CD4-positive, alpha-beta T cell treated with Interleukin-17A for 1 hour (primary cell): ENCODE results near the gene MINPP1.

Source experiments
- DNase-seq: peaks from one replicate; pipeline ENCODE4 v3.0.0-alpha.2; 2020

The MINPP1 gene

GRCh38 chr10:87524296-87524695 is 19.6 kb downstream of the MINPP1 start:
- DNase-seq, result no peak

DNA sequence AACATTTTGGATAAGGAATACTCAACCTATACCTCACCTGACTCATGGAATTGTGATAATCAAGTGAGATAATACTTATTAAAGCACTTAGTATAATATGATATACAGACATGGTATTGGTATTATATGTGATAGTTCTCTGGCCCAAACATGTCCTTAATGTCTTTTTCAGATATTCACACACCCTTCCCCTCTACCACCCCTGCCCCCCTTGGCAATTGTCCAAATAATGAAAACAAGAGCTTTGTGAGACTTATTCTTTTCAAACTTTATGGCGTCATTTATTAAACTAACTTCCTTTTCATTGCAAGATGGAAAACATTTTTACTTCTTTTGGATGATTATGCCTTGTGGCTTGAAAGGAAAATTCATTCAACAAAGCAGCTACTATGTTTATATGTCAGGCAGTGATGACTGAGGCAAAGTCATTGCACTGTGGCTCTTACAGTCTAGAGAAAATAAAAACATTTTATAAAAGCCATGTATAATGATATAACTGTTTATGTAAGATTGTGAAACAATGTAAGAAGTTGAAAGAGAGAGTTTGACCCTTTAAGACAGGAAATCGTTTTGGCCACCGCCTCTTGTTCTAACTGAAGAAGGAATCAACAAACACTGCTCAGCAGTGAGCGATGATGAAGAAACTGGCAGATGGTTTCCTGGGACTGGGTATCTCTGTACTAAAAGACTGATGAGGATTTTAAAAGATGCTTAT is 27.4 kb downstream of the MINPP1 start:
- DNase-seq, result no peak

DNA sequence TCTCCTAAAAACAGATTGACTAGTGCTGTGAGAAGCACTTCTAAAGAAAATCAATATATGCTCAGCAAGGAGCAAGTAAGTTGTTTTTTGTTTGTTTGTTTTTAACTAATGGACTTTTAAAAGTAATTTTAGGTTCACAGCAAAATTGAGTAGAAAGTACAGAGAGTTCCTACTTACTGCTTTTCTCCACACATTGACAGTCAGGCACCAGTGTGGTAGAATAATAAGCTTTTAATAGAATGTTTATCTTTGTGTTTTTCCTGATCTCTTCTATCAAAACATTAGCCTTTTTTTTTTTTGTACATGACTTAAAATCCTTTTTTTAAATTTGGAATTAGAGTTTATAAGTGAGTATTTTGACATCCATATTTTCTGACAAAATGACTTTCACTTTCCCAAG is 28.0 kb downstream of the MINPP1 start:
- no peak for DNase-seq

- DNase-seq, result no peak
These were observed 29.6 kb downstream of the MINPP1 start for GRCh38 chr10:87534173-87534858.

- DNase-seq, result no peak
These were observed 33.7 kb downstream of the MINPP1 start for GRCh38 chr10:87538092-87539015.

- no peak for DNase-seq
These were observed 36.4 kb downstream of the MINPP1 start for GRCh38 chr10:87541114-87541513.

DNA sequence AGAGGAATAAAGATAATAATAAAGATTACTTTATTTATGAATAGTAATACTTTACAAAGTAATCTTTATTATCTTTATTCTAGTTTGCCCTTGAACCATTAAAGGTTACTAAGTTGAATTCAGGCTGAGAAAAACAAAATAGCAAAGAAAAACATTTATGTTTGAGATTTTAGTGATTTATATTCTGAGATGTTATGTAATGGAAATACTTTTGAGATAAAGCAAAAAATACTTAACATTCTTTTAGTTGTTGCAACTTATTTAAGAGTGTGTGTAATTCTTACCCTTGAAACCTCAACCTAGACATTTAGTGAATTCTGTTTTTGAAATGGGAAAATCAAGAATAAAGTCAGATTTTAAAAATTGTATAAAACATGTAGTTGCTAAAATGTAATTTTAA is 40.0 kb downstream of the MINPP1 start:
- no peak for DNase-seq

DNA sequence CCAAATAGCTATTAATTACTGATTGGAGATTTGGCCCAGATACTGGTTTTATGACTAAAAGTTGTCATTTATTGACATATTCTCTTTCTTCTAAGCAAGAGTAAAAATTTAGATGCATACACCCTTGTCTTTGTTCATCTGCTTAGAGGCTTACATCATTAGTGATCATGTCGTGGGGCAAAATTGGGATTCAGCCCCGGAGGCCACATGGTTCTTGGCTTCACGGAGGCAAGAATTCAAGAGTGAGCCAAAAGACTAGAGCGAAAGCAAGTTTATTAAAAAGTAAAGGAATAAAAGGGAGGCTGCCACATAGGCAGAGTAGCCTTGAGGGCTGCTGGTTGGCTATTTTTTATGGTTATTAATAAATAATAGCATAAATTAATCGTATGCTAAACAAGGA is 41.1 kb downstream of the MINPP1 start:
- no peak for DNase-seq

DNA sequence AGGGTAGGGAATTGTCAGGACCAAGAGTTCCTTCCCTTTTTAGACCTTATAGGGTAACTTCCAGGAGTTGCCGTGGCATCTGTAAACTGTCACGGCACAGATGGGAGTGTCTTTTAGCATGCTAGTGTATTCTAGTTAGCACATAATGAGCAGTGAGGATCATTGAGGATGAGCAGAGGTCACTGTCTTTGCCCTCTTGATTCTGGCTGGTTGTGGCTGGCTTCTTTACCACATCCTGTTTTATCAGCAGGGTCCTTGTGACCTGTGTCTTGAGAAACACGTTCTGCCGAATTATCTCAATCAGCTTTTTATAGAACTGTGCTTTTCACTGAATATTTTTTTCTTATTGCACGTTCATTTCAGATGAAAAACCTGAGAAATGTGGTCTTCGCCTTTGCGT is 41.5 kb downstream of the MINPP1 start:
- peak; percentile 27 for DNase-seq

- DNase-seq, result no peak
These were observed 42.3 kb downstream of the MINPP1 start for GRCh38 chr10:87546971-87547413.

DNA sequence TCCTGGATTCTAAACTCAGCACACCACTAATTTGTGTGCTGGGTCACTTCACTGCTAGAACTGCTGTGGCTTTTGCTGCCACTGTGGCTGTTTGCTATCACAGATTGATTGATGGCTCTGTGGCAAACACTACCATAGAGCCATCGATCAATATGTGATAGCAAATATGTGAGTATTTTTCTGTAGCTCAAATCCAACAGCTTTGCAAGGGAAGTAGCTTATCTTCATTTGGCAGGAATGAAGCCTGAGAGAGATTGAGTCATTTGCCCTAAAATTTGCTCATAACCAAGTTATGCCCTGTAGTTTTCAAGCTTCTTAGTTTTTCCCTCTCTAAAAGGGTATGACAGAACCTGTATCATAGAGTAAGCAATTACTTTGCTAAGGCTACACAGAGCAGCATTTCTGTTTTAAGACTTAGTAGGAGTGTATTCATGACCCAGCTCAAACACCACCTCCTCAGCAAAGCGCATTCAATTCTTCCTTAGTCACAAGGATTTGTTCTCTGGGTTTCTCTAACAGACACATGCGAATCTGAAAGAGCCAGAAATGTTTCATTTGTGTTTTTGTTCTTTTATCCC is 43.1 kb downstream of the MINPP1 start:
- DNase-seq, result no peak

GRCh38 chr10:87550741-87551140 is 46.0 kb downstream of the MINPP1 start:
- no peak for DNase-seq

DNA sequence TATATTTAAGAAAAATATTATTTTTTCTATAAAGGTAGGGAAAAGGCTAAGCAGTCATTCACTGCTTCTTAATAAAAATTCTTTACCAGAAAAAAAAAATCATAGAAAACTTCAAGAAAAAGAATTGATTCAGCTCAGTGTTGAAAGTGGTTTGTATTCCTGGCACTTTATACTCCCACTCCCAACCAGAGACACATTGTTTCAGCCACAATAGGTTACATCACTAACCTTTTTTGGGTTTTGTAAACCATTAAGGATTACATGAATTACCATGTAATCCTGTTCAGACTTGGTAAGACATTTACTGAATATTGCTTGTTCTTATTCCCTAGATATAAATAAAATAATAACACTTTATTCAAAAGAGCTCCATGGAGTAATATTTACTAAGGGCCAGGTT is 46.6 kb downstream of the MINPP1 start:
- no peak for DNase-seq

GRCh38 chr10:87552248-87552929 is 47.7 kb downstream of the MINPP1 start:
- DNase-seq, result no peak

GRCh38 chr10:87557409-87557808 is 52.7 kb downstream of the MINPP1 start:
- DNase-seq, result no peak

GRCh38 chr10:87558333-87558732 is 53.6 kb downstream of the MINPP1 start:
- no peak for DNase-seq

- DNase-seq, result no peak
These were observed 54.7 kb downstream of the MINPP1 start for GRCh38 chr10:87559392-87559791.

GRCh38 chr10:87560495-87561129 is 55.9 kb downstream of the MINPP1 start:
- DNase-seq, result no peak

DNA sequence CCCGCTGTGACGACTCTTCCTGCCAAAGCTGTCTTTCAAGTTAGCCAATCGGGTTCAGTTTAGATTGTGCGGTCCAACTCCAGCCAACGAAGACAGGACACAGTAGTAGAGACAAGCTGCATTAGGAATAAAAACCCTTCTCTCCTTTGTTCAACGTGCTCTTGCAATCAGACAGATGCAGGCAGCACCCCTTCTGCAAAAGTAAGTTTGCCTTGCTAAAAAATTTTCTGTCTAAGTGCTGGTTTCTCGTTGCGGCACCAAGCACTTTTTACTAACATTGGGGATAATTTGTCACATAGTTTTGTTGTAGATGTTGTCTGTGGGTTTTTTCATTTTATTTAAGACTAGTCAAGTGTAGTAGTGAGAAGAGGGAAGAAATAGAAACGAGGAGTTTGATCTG is 58.1 kb downstream of the MINPP1 start:
- DNase-seq, result no peak

GRCh38 chr10:87565010-87565409 is 60.3 kb downstream of the MINPP1 start:
- DNase-seq, result no peak

- DNase-seq, result no peak
These were observed 71.2 kb downstream of the MINPP1 start for GRCh38 chr10:87575851-87576250.
